DMS 273 (cell line): ENCODE data around the gene DUXA.

Experiments used
- DNase-seq: peaks from one replicate; lab custom pipeline; 2025; ENCODE audit not compliant: unreplicated experiment; lab: John Stamatoyannopoulos, UW

The DUXA gene

DNA sequence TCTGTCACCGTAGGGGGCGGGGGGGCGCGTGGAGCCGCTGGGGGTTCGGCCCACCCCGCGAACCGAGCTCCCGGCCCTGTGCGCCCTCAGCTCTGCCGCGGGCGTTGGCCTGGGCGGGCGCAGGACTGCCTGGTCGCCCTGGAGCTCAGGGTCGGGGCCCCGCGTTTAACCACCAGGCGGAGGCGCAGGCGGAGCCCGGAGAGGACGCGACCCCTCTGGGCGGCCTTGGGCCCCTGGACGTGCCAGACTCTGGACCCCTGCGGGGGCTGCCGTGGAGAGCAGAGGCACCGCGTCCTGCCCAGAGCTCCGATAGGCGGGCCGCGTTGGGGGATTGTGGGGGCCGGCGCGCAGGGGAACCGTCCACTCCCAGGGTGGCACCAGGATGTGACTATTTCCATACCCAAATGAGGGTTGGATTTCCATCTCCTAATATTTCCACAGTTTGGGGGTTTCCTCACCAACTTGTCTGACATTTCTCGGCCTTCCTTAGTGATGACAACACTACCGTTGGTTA, 60.5 kb downstream of the DUXA start:
- no peak for DNase-seq

DNA sequence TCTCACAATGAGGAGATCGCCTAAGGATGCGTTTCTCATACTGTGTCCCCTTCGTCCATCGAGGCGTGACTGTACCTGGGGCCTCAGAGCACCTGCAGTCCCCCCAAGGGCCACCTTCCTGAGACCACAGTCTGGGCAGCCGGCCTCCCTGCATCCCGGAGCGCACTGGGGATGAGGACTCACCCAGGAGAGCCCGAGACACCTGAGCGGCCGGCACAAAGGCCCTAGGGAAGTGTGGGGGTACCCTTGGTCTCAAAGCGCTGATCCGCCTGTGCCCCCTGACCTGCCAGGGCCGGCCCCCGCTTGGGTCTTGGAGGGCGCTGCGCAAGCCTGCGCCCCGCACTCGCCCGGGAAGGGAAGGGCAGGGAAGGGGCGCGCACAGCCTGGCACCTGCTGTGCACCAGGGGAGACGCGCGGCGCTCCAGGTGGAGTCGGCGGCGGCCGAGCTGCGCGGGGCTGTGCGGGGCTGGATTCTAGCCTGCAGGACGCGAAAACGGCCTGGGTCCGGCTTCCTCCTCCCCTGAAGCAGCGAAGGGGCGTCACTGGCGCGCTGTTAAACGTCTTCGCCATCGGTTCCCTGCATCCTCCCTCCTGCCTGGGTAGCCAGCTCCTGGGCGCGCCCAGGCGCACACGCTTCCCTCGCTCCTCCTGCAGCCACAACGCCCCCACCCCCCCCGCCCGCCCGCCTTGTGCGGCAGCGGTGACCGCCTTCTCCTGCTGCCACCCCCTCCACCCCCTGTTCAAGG, 61.1 kb downstream of the DUXA start:
- DNase-seq = no peak
